Measurements from ENCODE around the gene MED7. TPM values are rescaled to one million over a fixed set of nuclear protein-coding genes. Genes with fewer than 3 reads are reported as not detected.
"Not testable (repeated sequence)": the region's sequence is repeated elsewhere in the genome, so short reads cannot be mapped to it uniquely, and the experiment has no call there.

The MED7 gene, protein sequence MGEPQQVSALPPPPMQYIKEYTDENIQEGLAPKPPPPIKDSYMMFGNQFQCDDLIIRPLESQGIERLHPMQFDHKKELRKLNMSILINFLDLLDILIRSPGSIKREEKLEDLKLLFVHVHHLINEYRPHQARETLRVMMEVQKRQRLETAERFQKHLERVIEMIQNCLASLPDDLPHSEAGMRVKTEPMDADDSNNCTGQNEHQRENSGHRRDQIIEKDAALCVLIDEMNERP
- 10 to 100 TPM; 15.8 to 24.5 (median 17.7) TPM for polyA plus RNA-seq (ENCODE audit: insufficient read depth in 1 of 5, insufficient read length in 5 of 5, low replicate concordance in 1 of 5)
- long read RNA-seq, donor 1, transcript MED7-201 (2 exons, 2,402 nt): major isoform, 18 of 19 reads
- long read RNA-seq, donor 1, partial matches to known transcripts: 0 of 19 reads
- long read RNA-seq, donor 1, other reads (novel, unspliced or antisense): 0 of 19 reads
- long read RNA-seq, donor 2, transcript MED7-201 (2 exons, 2,402 nt): major isoform, 15 of 16 reads
- long read RNA-seq, donor 2, partial matches to known transcripts: 0 of 16 reads
- long read RNA-seq, donor 2, other reads (novel, unspliced or antisense): 0 of 16 reads
- long read RNA-seq, donor 3, transcript MED7-201 (2 exons, 2,402 nt): major isoform, 12 of 13 reads
- long read RNA-seq, donor 3, partial matches to known transcripts: 0 of 13 reads
- long read RNA-seq, donor 3, other reads (novel, unspliced or antisense): 0 of 13 reads
- long read RNA-seq, donor 4, transcript MED7-201 (2 exons, 2,402 nt): major isoform, 7 of 7 reads
- long read RNA-seq, donor 4, partial matches to known transcripts: 0 of 7 reads
- long read RNA-seq, donor 4, other reads (novel, unspliced or antisense): 0 of 7 reads
- long read RNA-seq, donor 5, transcript MED7-201 (2 exons, 2,402 nt): major isoform, 16 of 18 reads
- long read RNA-seq, donor 5, partial matches to known transcripts: 0 of 18 reads
- long read RNA-seq, donor 5, other reads (novel, unspliced or antisense): 0 of 18 reads
- long read RNA-seq, donor 6, transcript MED7-201 (2 exons, 2,402 nt): major isoform, 12 of 13 reads
- long read RNA-seq, donor 6, partial matches to known transcripts: 0 of 13 reads
- long read RNA-seq, donor 6, other reads (novel, unspliced or antisense): 0 of 13 reads
- long read RNA-seq, donor 7, transcript MED7-201 (2 exons, 2,402 nt): major isoform, 12 of 18 reads
- long read RNA-seq, donor 7, partial matches to known transcripts: 6 of 18 reads
- long read RNA-seq, donor 7, other reads (novel, unspliced or antisense): 0 of 18 reads
- long read RNA-seq, donor 8, transcript MED7-201 (2 exons, 2,402 nt): major isoform, 6 of 6 reads
- long read RNA-seq, donor 8, partial matches to known transcripts: 0 of 6 reads
- long read RNA-seq, donor 8, other reads (novel, unspliced or antisense): 0 of 6 reads

DNA sequence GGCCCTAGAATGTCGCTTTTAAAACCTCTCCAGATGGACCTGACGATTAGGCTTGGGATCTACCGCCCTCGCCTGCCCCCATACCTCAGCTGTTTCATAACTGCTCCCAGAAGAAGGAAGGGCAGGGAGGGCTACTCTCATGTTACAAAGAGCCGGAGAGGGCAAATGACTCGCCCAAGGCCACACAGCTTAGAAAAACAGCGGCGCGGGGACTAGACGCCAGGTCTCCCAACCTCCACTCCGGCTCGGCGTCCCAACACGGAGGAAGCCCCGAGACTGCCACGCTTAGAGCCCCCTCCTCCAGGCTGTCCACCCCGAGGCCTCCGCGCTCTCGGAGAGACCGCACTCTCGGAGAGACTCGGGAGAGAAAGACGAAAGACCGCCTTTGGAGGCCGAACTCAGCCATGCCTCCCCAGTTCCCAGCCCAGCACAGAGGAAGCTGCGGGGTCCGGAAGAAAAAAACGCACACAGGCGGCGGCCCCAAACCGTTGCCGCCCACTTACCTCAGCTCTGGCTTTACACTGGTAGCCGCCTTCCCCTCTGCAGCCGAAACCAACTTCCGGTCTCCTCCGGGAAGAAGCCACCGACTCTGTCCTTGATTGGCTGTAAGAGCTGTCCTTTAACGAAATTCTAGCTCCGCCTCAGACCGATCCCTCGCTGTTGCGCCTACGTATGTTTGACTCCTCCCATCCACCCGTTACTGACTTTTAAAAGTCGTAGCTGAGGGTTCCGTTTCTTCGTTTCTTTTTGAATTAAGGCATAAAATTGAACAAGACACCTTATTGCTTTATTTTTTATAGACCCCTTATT, at the start of gene MED7:
Gene MED7, minus strand, starts transcription at position 549 of the 810 bp plus-strand sequence. CDS start 3,434 bp downstream, outside the sequence.
- DNase-seq: peak; percentile 97 to 98

DNA sequence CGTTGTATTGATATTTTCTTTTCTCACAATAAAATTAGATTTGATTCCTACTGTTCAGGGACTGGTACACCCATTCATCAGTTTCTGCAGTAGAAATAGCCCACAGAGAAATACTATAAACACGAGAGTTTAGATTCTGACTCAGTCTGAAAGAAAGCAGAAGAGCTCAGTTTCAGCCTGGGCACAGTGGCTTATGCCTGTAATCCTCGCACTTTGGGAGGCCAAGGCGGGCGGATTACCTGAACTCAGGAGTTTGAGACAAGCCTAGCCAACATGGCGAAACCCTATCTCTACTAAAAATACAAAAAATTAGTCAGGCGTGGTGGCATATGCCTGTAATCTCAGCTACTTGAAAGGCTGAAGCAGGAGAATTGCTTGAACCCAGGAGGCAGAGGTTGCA, 46.6 kb upstream of the MED7 start:
- DNase-seq: no peak

DNA sequence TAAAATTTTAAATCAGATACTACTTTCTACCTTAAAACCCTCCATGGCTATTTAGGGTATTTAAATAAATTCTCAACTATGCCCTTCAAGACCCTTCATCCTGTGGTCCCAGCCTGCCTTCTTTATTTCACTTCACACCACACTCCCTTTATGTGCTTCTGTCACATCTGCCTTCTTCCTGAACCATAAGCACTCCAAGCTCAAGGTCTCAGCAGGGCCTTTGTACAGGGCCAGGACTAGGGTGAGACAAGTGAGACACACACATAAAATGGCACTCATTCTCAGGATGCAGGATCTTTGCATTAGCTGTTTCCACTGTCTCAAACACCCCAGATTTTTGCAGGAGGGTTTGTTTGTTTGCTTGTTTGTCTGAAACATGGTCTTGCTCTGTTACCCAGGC, 45.6 kb upstream of the MED7 start:
- DNase-seq: no peak

DNA sequence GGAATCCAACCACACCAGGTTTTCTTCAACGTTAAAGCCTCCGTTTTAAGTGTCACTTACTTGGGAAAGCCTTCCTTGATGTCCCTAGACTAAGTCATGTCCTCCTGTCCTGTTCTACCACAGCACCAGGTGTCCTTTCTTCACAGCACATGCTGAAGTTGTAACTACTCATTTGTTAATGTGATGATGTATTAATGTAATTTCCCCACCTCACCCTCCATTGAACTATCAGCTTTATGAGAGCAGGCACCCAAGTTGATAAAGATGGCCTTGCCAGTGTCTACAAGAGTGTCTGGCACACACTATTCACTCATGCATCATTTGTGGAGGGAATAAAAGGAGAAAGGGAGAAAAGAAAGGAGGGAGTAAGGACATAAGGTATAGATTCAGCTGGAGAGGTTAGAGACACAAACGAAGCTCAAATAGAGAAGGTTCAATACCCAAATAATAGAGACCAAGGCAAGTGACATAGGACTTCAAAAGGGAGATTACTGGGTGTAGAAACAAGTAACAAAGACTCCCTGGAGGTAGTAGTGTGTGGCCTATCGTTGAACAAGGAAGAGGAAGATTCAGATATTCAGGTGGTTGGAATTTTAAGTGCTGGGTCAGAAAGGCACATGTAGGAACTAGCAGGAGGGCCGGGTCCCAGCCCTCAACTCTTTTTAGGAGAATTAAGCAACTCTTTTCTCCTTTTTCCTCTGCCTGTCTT, 44.5 kb upstream of the MED7 start:
- no peak for DNase-seq

DNA sequence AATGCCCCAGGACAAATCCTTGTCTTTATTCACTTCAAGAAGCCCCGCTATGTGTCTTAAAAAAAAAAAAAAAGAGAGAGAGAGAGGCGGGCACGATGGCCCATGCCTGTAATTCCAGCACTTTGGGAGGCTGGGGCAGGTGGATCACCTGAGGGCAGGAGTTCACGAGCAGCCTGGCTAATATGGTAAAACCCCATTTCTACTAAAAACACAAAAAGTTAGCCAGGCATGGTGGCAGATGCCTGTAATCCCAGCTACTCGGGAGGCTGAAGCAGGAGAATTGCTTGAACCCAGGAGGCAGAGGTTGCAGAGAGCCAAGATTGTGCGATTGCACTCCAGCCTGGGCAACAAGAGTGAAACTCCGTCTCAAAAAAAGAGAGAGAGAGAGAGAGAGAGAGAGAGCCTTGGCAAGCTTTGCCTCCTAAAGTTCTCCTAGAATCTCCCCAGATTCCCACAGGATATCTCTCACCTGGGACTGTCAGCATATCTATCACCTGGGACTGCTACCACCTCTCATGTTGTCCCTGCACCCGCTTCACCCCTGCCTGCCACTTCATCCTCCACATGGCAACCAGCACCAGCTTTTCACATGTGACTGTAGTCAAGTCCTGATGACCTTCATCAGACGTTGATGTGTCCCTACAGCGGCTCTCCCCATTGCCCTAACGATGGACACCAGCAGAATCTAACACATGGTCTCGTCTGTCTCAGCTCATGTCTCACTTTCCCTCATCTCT, 43.8 kb upstream of the MED7 start:
- DNase-seq: no peak

DNA sequence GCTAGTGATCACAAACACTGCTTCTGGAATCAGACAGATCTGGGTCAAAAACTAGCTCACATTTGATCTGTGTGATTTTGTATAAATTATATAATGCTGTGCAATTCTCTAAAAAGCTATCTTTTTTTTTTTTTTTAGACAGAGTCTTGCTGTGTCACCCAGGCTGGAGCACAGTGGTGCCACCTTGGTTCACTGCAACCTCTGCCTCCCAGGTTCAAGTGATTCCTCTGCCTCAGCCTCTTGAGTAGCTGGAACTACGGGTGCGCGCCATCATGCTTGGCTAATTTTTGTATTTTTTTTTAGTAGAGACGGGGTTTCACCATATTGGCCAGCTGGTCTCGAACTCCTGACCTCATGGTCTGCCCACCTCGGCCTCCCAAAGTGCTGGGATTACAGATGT, 42.5 kb upstream of the MED7 start:
- DNase-seq: not testable (repeated sequence)

DNA sequence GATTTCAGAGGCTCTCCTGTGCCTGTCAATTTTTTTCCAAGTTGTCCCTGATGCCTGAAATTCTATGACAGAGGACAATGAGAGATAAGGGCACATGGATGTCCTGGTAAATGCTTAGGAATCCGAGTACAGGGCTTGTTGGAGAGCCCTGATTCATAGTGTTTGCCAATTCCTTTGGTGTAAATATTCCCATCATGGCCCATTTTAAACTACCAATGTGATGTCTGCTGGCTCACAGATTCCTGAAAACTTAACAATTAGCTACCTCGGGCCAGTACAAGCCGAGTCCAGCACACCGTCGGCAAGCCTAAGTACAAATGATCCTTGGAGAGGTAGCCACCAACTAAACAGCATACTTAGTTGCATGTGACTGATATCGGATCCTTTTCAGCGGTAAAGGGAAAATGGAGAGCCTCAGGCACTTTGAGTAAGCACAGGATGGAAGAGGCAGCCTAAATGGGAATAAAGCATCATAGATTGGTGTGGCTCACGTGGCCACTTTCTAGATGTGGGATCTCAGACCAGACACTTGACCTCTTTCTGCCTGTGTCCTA, 41.5 kb upstream of the MED7 start:
- DNase-seq: no peak

DNA sequence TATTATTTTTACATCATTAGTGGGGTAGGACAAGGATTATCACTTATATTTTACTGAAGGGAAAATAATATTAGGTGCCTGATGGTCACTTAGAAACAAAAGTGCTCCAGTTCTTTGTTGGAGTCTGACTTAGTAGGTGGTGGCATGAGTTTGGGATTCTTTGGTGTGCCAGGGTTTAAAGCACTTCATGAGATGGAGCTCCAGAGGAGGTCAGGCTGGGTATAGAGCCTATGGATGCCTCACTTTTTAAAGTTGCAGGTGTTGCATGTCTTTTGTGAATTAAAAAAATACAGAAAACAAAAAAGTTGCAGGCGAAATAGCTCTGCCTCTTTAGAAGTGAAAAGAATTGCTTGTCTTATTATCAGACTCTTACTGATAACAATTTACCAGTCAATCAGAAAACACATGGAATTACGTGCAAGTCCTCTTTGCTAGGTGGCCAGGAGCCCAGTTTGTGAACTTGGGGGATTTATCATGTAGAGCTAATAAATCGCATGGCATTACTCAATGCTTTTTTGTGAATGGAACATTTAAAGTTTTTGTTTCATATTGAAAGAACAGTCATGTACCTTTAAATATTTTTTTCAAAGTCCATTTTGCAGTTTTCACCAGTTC, 39.6 kb upstream of the MED7 start:
- no peak for DNase-seq

DNA sequence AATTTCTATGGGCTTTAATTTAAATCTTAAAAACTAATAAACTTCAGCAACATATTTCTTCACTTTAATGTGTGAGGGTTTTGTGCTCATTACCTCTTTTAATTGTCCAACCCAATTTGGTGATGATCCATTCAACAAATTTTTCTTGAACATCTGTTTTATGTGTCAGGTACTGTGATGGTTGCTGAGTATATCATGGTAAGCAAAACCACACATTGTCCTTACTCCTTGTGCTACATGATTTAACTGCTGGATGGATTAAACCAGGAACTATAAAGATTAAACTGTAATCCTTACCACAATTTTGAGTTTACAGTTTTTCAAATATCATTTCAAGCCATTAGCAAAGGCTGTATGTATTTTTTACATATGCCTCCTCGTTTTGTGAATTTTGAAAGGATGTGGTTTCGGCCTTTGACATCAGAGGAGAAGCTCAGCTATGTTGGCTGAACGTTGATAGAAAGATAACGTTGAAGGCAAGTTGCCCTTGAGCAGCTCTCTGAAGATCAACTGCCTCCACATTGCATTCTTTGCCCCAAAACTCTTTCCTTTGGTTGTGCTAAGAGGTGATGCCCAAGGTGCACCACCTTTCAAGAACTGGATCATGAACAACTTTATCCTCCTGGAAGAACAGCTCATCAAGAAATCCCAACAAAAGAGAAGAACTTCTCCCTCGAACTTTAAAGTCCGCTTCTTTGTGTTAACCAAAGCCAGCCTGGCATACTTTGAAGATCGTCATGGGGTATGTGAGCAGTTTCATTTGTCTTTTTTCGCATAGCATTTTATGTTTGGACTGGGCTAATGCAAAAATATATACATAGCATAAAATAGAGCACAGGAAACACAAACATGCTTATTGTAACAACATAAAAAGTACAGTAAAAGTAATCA, 38.0 kb upstream of the MED7 start, which contains the start of gene ITK:
Gene ITK, plus strand, starts transcription at position 467 of the 891 bp plus-strand sequence. Its CDS starts 138 bp downstream, at position 605.
- DNase-seq: no peak

DNA sequence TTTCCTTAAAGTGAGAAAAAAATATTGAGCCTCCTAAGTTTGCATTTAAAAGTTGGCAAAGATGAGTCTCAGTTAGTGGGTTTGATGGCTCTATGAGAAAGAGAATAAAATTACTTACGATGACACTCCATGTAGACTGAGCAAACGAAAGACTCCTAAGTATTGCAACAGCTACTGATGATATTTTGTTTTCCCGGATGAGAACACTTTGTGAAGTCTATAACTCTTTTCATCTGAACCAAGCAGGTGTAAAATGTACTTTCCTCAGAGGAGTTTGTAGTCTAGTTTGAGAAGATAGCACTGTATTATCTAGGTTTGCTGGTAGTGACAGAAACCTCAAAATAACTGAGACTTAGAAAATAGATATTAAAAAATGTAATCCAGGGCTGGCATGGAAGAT, 36.3 kb upstream of the MED7 start:
- no peak for DNase-seq

DNA sequence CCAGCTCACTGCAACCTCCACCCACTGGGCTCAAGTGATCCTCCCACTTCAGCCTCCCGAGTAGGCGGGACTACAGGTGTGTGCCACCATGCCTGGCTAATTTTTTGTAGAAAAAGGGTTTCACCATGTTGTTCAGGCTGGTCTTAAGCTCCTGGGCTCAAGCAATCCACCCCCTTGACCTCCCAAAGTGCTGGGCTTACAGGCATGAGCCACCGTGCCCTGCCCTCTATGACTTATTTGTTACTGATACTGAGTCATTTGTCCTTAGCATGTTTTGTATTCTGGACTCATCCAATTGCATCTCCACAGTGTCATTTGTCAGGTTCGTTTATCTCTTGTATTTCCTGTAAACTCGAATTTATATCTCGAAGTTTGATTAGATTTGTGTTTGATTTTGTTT, 35.3 kb upstream of the MED7 start:
- DNase-seq: no peak

DNA sequence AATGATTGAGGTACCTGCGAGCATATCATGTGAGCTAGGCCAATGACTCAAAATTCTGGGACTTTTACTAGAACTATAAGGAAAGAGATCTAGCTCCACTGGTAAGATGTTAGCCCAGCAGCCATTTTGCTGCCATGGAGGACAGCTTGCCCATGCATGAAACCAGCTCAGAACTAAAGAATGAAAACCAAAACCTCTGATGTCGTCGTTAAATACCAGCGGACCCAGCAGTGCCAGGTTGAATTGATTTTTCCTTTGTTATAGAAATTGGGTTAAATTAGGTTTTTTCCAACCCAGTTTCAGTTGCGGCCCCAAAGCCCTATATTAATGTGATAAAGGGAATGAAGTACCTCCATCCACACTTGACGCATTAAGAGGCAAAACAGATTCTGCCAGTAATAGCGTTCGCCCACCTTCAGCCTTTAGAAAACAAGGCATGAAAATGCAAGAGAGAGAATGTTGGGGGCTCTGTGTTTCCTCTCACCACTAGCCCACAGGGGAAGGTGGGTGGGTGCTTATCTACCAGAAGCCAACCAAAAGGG, 32.5 kb upstream of the MED7 start:
- no peak for DNase-seq

DNA sequence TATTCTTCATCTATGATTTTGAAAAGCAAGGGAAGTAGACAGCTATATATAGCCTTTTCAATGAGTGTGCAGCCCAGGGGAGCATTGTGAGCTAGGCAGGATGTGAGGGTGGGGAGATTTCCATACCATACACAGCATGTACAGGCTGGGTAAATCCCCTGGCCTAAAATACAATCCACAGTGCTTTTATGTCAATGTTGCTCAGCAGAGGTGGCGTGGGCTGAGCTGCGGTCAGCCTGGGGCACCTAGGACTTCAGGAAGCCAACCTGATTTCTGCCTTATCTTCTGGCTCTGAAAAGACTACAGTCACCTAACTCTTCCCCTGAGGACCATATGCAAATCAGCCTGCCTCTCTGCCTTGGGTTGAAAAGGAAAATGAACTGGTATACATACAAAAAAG, 29.7 kb upstream of the MED7 start:
- no peak for DNase-seq

DNA sequence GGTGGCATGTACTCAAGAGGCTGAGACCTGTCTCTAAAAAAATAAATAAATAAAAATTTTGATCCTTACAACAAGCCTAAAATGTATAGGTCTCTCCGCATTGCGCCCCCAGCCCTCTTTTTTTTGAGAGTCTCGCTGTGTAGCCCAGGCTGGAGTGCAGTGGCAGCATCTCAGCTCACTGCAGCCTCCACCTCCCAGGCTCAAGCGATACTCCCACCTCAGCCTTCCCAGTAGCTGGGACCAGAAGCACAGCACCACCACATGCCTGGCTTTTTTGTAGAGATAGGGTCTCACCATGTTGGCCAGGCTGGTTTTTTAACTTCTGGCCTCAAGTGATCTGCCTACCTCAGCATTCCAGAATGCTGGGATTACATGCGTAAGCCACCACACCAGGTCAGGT, 25.6 kb upstream of the MED7 start:
- no peak for DNase-seq

DNA sequence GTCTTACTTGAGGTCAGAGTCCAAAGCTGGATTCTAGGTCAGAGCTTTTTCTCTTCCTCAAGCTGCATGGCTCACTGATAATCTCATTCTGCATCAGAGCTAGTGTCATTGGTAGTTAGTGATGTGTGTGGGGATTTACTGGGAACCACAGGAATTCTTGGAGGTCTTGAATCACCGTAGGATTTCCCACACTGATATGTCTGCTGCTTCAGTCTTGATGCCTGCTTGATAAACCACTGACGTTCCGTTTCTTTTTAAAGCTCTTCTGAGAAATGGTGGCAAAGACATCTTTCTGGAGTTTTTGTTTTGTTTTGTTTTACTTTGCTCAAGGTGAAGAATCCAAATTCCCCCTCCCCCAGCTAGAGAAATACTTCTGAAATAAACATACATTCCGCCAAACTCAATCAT, 24.6 kb upstream of the MED7 start:
- DNase-seq: no peak

DNA sequence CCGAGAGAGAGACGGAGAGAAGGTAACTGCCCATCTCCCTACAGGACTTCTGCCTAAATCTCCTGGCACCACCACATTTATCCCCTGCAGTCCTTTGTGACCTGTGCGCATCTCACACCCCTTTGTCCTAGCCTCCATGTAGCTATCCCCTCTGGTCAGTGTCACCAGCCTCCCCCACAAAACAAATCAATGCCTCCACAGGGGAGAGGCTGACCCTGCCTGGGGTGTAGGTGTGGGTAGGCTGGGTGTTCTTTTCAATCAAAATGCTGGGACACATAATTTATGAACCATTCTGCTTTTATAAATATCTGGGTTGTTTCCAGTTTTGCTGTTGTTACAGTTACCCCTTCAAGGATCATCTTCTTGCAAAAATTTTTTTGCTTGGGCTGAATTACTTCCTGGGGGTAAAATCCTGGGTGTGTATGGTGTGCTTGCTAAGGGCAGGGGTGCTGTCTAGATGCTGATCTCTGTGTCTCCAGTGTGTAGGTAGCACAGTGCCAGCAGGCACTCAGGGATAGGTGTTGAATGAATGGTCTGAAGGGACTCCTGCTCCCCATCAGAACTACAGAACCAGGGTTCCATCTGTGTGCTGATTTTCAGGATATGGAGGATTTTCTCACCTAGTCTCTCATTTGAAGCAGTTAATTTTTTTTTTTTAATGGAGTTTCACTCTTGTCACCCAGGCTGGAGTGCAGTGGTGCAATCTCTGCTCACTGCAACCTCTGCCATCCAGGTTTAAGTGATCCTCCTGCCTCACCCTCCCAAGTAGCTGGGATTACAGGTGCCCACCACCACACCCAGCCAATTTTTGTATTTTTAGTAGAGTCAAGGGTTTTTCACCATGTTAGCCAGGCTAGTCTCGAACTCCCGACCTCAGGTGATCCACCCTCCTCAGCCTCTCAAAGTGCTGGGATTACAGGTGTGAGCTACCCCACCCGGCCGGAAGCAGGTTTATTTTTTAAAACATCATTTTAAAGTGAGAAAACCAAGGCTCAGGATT, 23.8 kb upstream of the MED7 start, which contains the start of gene GARIN3:
Gene GARIN3, minus strand, starts transcription at position 51 of the 1,000 bp plus-strand sequence. CDS start 96 bp downstream, outside the sequence.
- DNase-seq: no peak

Data from right lung (tissue), 10 donors.